IMR-90 (cell line): ENCODE results near the gene KIAA1328. TPM values are rescaled to one million over a fixed set of nuclear protein-coding genes. Genes with fewer than 3 reads are reported as not detected.

ENCODE experiments used
- ATAC-seq: fragments of 200-7000 bp; cut with Tn5 transposase; 2 replicates; pipeline ENCODE4 v1.9.1; 2020; ENCODE audit warnings: low read depth, mild to moderate bottlenecking, moderate library complexity
- BruUV-seq: library from RNA; stranded (reverse); fragments of 400-500 nt; replicated peaks from 2 replicates; lab custom pipeline; 2021; lab: Mats Ljungman, UMichigan
- CTCF ChIA-PET: fragments of 300-600 bp; formaldehyde crosslinking; extraction: SDS; loops from one replicate; lab custom pipeline; 2021; ENCODE audit warnings: antibody characterized with exemption; lab: Yijun Ruan, JAX
- POLR2A ChIA-PET: fragments of 300-600 bp; sonication (Branson Sonifier 250); formaldehyde crosslinking; loops from one replicate; lab custom pipeline; 2022; ENCODE audit warnings: antibody characterized with exemption; ENCODE audit not compliant: unreplicated experiment; lab: Charles Lee
- DNase-seq: peaks from one replicate; pipeline ENCODE4 v3.0.0; 2013
- H2AFZ ChIP-seq: replicated peaks from 2 replicates; pipeline ENCODE3; 2013; ENCODE audit warnings: low read length, mild to moderate bottlenecking; ENCODE audit not compliant: poor library complexity
- H2AK5ac ChIP-seq: 2 replicates; pipeline ENCODE4 v1.6.1; 2013; ENCODE audit warnings: low read depth, low read length, inconsistent platforms
- H2AK9ac ChIP-seq: replicated peaks from 2 replicates; pipeline ENCODE3; 2013; ENCODE audit warnings: mild to moderate bottlenecking, low read depth, low read length, moderate library complexity; ENCODE audit not compliant: poor library complexity
- H2BK120ac ChIP-seq: 2 replicates; pipeline ENCODE4 v1.6.1; 2013; ENCODE audit warnings: low read depth, low read length, inconsistent platforms
- H2BK15ac ChIP-seq: 3 replicates; pipeline ENCODE4 v1.6.1; 2013; ENCODE audit warnings: low read depth, low read length, inconsistent platforms
- H2BK20ac ChIP-seq: 2 replicates; pipeline ENCODE4 v1.6.1; 2013; ENCODE audit warnings: low read depth, mild to moderate bottlenecking, inconsistent platforms, low read length, moderate library complexity
- H2BK5ac ChIP-seq: 2 replicates; pipeline ENCODE4 v1.6.1; 2013; ENCODE audit warnings: mild to moderate bottlenecking, low read depth, low read length, inconsistent platforms; ENCODE audit not compliant: poor library complexity, severe bottlenecking
- H3K14ac ChIP-seq: replicated peaks from 2 replicates; pipeline ENCODE4 v1.6.1; 2013; ENCODE audit warnings: low read depth, low read length, inconsistent platforms
- H3K18ac ChIP-seq: 2 replicates; pipeline ENCODE4 v1.6.1; 2013; ENCODE audit warnings: low read depth, low read length, control low read depth
- H3K23ac ChIP-seq: 2 replicates; pipeline ENCODE4 v1.6.1; 2013; ENCODE audit warnings: low read depth, low read length, inconsistent platforms
- H3K27ac ChIP-seq: 2 replicates; pipeline ENCODE4 v1.5.1; 2013; ENCODE audit warnings: mild to moderate bottlenecking, control low read depth, low read length; ENCODE audit not compliant: insufficient read depth
- H3K27me3 ChIP-seq: 2 replicates; pipeline ENCODE4 v1.6.1; 2013; ENCODE audit warnings: low read length; ENCODE audit not compliant: control insufficient read depth, insufficient read depth
- H3K36me3 ChIP-seq: 2 replicates; pipeline ENCODE4 v1.6.1; 2013; ENCODE audit warnings: low read length, mixed read lengths; ENCODE audit not compliant: control insufficient read depth, insufficient read depth
- H3K4ac ChIP-seq: 2 replicates; pipeline ENCODE4 v1.6.1; 2013; ENCODE audit warnings: low read depth, low read length, inconsistent platforms
- H3K4me1 ChIP-seq: 2 replicates; pipeline ENCODE4 v1.6.1; 2013; ENCODE audit warnings: low read length, mixed read lengths; ENCODE audit not compliant: control insufficient read depth, insufficient read depth
- H3K4me2 ChIP-seq: 2 replicates; pipeline ENCODE4 v1.6.1; 2013; ENCODE audit warnings: low read depth, mild to moderate bottlenecking, control low read depth, low read length, moderate library complexity
- H3K4me3 ChIP-seq: 2 replicates; pipeline ENCODE4 v1.5.1; 2013; ENCODE audit warnings: low read depth, mild to moderate bottlenecking, control low read depth, low read length, moderate library complexity; ENCODE audit not compliant: insufficient read depth
- H3K56ac ChIP-seq: 2 replicates; pipeline ENCODE4 v1.6.1; 2013; ENCODE audit warnings: low read length, inconsistent platforms; ENCODE audit not compliant: insufficient read depth; ENCODE audit errors: extremely low read depth
- H3K79me1 ChIP-seq, 2 experiments: 2 replicates each; pipeline ENCODE4 v1.6.1; 2013; ENCODE audit warnings: low read length in 2 of 2, inconsistent platforms in 1 of 2, low read depth in 1 of 2
- H3K9ac ChIP-seq: 2 replicates; pipeline ENCODE4 v1.6.1; 2013; ENCODE audit warnings: low read depth, low read length, control low read depth
- H3K9me1 ChIP-seq: 2 replicates; pipeline ENCODE4 v1.6.1; 2013; ENCODE audit warnings: low read length, inconsistent platforms; ENCODE audit not compliant: insufficient read depth
- H3K9me3 ChIP-seq: 2 replicates; pipeline ENCODE4 v1.6.1; 2013; ENCODE audit warnings: low read length; ENCODE audit not compliant: control insufficient read depth, insufficient read depth
- H4K20me1 ChIP-seq: 2 replicates; pipeline ENCODE4 v1.6.1; 2013; ENCODE audit warnings: low read length, inconsistent platforms; ENCODE audit not compliant: insufficient read depth
- H4K5ac ChIP-seq: 2 replicates; pipeline ENCODE4 v1.6.1; 2013; ENCODE audit warnings: mild to moderate bottlenecking, low read depth, low read length, control low read depth
- H4K8ac ChIP-seq, 2 experiments: 2 replicates each; pipeline ENCODE4 v1.6.1; 2013; ENCODE audit warnings: low read depth in 2 of 2, low read length in 2 of 2, control low read depth in 1 of 2, inconsistent platforms in 1 of 2
- H4K91ac ChIP-seq: 2 replicates; pipeline ENCODE4 v1.6.1; 2013; ENCODE audit warnings: low read depth, low read length, inconsistent platforms; ENCODE audit not compliant: insufficient read depth
- CHD1 ChIP-seq: IDR thresholded peaks from 2 replicates; pipeline ENCODE4 v1.6.1; 2012; ENCODE audit warnings: low read depth, low read length, improper control_type of control experiment
- FOS ChIP-seq: fragments of 150-350 bp; IDR thresholded peaks from 2 replicates; pipeline ENCODE4 v1.6.1; 2016; ENCODE audit warnings: low read depth, low read length
- MAFK ChIP-seq: IDR thresholded peaks from 2 replicates; pipeline ENCODE4 v1.6.1; 2012; ENCODE audit warnings: low read depth, low read length, improper control_type of control experiment
- MAZ ChIP-seq: IDR thresholded peaks from 2 replicates; pipeline ENCODE4 v1.6.1; 2012; ENCODE audit warnings: low read depth, mild to moderate bottlenecking, low read length, improper control_type of control experiment, moderate library complexity, borderline replicate concordance
- MXI1 ChIP-seq: IDR thresholded peaks from 2 replicates; pipeline ENCODE4 v1.6.1; 2012; ENCODE audit warnings: low read depth, mild to moderate bottlenecking, low read length, moderate library complexity, borderline replicate concordance
- NFE2L2 ChIP-seq: fragments of 150-350 bp; IDR thresholded peaks from 2 replicates; pipeline ENCODE4 v1.6.1; 2016; ENCODE audit warnings: low read depth, mild to moderate bottlenecking, low read length
- POLR2A ChIP-seq: IDR thresholded peaks from 2 replicates; pipeline ENCODE4 v1.6.1; 2012; ENCODE audit warnings: mild to moderate bottlenecking, low read depth, low read length
- RCOR1 ChIP-seq: IDR thresholded peaks from 2 replicates; pipeline ENCODE4 v1.6.1; 2012; ENCODE audit warnings: mild to moderate bottlenecking, low read length, improper control_type of control experiment; ENCODE audit not compliant: insufficient replicate concordance
- WGBS, 2 experiments: methylation state at CpG; one replicate each; pipeline versions ENCODE4 v1.1.5 to v1.1.7; 2013; ENCODE audit warnings: missing lambda C conversion rate in 2 of 2; ENCODE audit not compliant: insufficient read length in 1 of 2; ENCODE audit errors: extremely low coverage in 2 of 2; 5-methylcytosine and 5-hydroxymethylcytosine counted together
- dilution Hi-C: fragments of 300-500 bp; cut with HindIII; formaldehyde crosslinking; loops from one replicate; pipeline ENCODE4 v1.14.3; 2018; ENCODE audit warnings: low sequenced_read_pairs; ENCODE audit not compliant: unreplicated experiment
- in situ Hi-C: fragments of 300-500 bp; cut with MboI; formaldehyde crosslinking; loops from 3 replicates; pipeline ENCODE4 v1.14.3; 2019; ENCODE audit warnings: low sequenced_read_pairs, inconsistent platforms, mixed read lengths
- intact Hi-C: fragments of 100-400 bp; cut with micrococcal nuclease; formaldehyde crosslinking; loops from 2 replicates; pipeline ENCODE4 v1.10.0; 2022
- polyA plus RNA-seq, 3 experiments: library from polyadenylated mRNA; depleted of rRNA; stranded (reverse); fragments of >200 nt; gene quantifications; 2 replicates each; pipeline ENCODE4 v1.2.3, GENCODE V29; 2012; ENCODE audit warnings: low replicate concordance in 1 of 3
- total RNA-seq: library from RNA; depleted of rRNA; stranded (reverse); fragments of >200 nt; gene quantifications from 2 replicates; pipeline ENCODE4 v1.2.3, GENCODE V29; 2012

Gene KIAA1328
- total and polyA plus RNA-seq, 2 of the 4 experiments (the other 2 are of a cell fraction) = 2.4 to 7.0 TPM

- Histone ChIP-seq H3K27ac (no peak overlapping the region), H3K23ac (no peak overlapping the region), H2AK5ac (no peak overlapping the region), H3K4me3 (no peak overlapping the region), H2BK20ac (no peak overlapping the region), H3K14ac (no peak overlapping the region), H2BK120ac (no peak overlapping the region), H2BK5ac (no peak overlapping the region), H3K4me2 (no peak overlapping the region), H2AFZ (no peak overlapping the region), H4K91ac (no peak overlapping the region), H3K4me1 (no peaks in the 10 kb centered on the region), H3K9ac (no peak overlapping the region), H3K18ac (no peak overlapping the region), H3K4ac (no peak overlapping the region), H3K36me3 (no peaks in the 10 kb centered on the region), H4K5ac (no peak overlapping the region), H3K27me3 (no peaks in the 10 kb centered on the region), H4K20me1 (no peaks in the 10 kb centered on the region), H3K9me3 (no peaks in the 10 kb centered on the region), H2BK15ac (no peak overlapping the region), H3K56ac (no peak overlapping the region), H2AK9ac (no peak overlapping the region), H3K79me1 (no peaks in the 10 kb centered on the region), H3K9me1 (no peaks in the 10 kb centered on the region), H4K8ac (no peak overlapping the region)
- CTCF ChIA-PET = no interaction called here
- POLR2A ChIA-PET = no interaction called here
- BruUV-seq = no TSS peak
- DNase-seq (no peak), ATAC-seq (no peak)
- in situ Hi-C loops = no loop called here
- TF ChIP-seq MAFK (no peak), MAZ (no peak), POLR2A (no peak), FOS (no peak), NFE2L2 (no peak), CHD1 (no peak), RCOR1 (no peak), MXI1 (no peak)
- dilution Hi-C loops = no loop called here
- WGBS, 2 experiments = no CpG with 5 or more reads among the region's 2 CpGs
- intact Hi-C loops = no loop called here
Observed at GRCh38 chr18:36950960-36951359, 122.0 kb downstream of the KIAA1328 start.
